Measurements from ENCODE around the gene KIF26A.

KIF26A gene

DNA sequence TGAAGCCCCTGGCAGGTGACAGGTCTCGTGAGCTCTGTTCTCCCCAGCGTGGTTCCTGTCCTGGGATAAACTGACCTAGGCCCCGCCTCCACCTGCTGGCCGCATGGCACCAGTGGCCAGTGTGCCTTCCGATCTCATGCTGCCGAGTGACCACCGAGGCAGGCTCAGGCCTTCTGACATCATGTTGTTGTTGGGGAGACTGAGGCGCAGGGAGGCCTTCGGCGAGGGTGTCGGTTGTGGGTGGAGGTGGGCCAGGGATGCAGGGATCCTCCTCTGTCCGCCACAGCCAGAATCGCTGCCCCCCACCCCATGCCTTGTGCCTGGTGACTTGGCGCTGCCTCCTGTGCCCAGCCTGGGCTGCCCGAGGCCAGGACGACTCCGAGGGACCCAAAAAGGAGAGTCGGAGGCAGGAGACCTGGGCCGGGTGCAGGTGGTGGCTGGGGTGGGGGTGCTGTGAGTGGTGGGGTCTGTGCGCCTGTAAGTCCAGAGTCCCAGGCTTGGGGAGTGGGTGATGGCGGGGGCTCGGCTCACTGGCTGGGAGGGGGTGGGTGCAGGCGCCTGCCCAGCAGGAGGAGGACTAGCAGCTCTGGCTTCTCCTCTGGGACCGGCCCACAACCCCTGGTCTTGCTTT is 28.5 kb upstream of the KIF26A start:
- H3K4me2 ChIP-seq (ENCODE audit: low read length) = no peak overlapping the region
- no peaks in the 10 kb centered on the region for H3K4me1 ChIP-seq (ENCODE audit: low read length)
- H3K4me3 ChIP-seq (ENCODE audit: low read length) = no peak overlapping the region
- no peaks in the 10 kb centered on the region for H3K36me3 ChIP-seq (replicated peaks; ENCODE audit: low read depth, low read length)
- no peaks in the 10 kb centered on the region for H4K20me1 ChIP-seq (ENCODE audit: insufficient read depth, low read length)
- no peak overlapping the region for H3K9ac ChIP-seq (ENCODE audit: low read length)
- no peak overlapping the region for H3K27ac ChIP-seq (ENCODE audit: low read length)
- no peak overlapping the region for H2AFZ ChIP-seq (ENCODE audit: low read depth, low read length)
- no peaks in the 10 kb centered on the region for H3K9me3 ChIP-seq (ENCODE audit: insufficient read depth, low read length)
- no peaks in the 10 kb centered on the region for H3K27me3 ChIP-seq (ENCODE audit: low read depth, low read length)
- no peaks in the 10 kb centered on the region for H3K79me2 ChIP-seq (ENCODE audit: low read length)
- TF ChIP-seq, protein P1, sequence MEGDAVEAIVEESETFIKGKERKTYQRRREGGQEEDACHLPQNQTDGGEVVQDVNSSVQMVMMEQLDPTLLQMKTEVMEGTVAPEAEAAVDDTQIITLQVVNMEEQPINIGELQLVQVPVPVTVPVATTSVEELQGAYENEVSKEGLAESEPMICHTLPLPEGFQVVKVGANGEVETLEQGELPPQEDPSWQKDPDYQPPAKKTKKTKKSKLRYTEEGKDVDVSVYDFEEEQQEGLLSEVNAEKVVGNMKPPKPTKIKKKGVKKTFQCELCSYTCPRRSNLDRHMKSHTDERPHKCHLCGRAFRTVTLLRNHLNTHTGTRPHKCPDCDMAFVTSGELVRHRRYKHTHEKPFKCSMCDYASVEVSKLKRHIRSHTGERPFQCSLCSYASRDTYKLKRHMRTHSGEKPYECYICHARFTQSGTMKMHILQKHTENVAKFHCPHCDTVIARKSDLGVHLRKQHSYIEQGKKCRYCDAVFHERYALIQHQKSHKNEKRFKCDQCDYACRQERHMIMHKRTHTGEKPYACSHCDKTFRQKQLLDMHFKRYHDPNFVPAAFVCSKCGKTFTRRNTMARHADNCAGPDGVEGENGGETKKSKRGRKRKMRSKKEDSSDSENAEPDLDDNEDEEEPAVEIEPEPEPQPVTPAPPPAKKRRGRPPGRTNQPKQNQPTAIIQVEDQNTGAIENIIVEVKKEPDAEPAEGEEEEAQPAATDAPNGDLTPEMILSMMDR (IDR thresholded peaks at IDR 0.05; ENCODE audit: low read depth, low read length) = no peak
- TF ChIP-seq EZH2phosphoT487 (IDR thresholded peaks at IDR 0.05; ENCODE audit: low read depth) = no peak

DNA sequence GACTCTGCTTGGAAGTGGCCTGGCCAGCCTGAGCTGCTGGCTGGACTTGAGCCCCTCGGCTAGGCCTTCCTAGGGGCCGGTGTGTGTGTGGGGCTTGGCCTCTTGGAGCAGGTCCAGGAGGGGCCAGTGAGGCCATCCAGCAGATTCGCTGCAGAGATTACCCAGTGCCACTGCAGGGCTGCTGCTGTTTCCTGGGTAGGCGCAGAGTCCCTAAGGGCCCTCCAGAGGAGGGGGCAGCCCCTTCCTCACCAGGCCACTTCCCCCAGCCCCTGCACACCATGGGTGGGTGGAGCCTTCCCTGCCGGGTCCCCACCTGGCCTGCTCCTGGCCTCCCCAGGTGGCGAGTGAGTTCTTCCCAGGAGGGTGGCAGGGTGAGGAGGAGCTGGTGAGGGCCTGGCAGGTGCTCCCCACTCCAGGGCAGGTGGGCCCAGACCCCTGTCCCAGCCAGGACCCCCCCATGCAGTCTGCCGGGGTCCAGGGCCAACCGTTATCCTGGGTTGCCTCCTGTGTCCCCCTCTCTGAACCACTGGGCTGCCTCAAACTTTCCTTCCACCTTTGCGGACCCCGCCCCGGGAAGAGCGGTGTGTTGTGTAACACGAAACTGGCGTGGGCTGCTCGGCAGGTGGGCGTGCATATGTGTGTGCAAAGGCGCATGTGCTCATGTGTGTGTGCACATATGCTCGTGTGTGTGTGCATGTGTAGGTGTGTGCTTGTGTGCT is 27.7 kb upstream of the KIF26A start:
- no peak for TF ChIP-seq EZH2phosphoT487 (IDR thresholded peaks at IDR 0.05; ENCODE audit: low read depth)
- TF ChIP-seq, protein P1 (IDR thresholded peaks at IDR 0.05; ENCODE audit: low read depth, low read length) = no peak
- H2AFZ ChIP-seq (ENCODE audit: low read depth, low read length) = no peak overlapping the region
- no peak overlapping the region for H3K27ac ChIP-seq (ENCODE audit: low read length)
- no peak overlapping the region for H3K4me3 ChIP-seq (ENCODE audit: low read length)
- H3K4me1 ChIP-seq (ENCODE audit: low read length) = no peaks in the 10 kb centered on the region
- H3K9me3 ChIP-seq (ENCODE audit: insufficient read depth, low read length) = no peaks in the 10 kb centered on the region
- H3K79me2 ChIP-seq (ENCODE audit: low read length) = no peaks in the 10 kb centered on the region
- H3K27me3 ChIP-seq (ENCODE audit: low read depth, low read length) = no peaks in the 10 kb centered on the region
- no peak overlapping the region for H3K9ac ChIP-seq (ENCODE audit: low read length)
- no peaks in the 10 kb centered on the region for H4K20me1 ChIP-seq (ENCODE audit: insufficient read depth, low read length)
- H3K4me2 ChIP-seq (ENCODE audit: low read length) = no peak overlapping the region
- H3K36me3 ChIP-seq (replicated peaks; ENCODE audit: low read depth, low read length) = no peaks in the 10 kb centered on the region

DNA sequence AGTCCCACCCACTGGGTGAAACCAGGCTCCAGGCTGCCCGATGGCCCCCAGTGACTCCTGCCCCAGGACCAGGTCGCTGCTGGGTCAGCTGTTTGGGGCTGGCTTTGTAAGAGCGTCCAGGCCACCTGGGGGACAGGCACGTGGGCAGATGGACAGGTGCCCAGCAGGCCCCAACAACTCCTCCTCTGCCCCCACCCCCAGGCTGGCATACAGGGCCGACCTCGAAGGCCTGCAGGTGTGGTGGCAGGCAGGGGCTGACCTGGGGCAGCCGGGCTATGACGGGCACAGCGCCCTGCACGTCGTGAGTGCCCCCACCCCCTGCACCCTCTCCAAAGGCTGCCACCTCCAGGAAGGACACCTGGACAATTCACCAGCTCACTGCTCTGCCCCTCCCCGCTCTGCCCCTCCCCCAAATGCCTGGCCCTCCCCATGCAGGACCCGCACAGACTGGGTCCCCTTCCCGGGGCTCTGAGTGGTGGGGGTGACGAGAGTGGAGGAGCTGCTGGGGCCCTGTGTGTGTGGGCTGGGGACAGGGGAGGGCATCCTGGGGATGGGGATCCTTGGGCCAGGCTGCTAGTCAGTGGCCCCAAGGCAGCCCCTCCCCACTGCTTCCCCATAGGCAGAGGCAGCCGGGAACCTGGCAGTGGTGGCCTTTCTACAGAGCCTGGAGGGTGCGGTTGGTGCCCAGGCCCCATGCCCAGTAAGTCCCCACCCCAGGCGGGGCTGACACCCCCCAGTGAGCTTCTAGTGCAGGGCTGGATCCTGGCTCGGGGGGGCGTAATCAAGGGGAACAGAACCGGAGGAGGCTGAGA is 26.9 kb upstream of the KIF26A start:
- H3K9ac ChIP-seq (ENCODE audit: low read length) = no peak overlapping the region
- H3K4me3 ChIP-seq (ENCODE audit: low read length) = no peak overlapping the region
- H4K20me1 ChIP-seq (ENCODE audit: insufficient read depth, low read length) = no peaks in the 10 kb centered on the region
- H3K4me2 ChIP-seq (ENCODE audit: low read length) = no peak overlapping the region
- H3K79me2 ChIP-seq (ENCODE audit: low read length) = no peaks in the 10 kb centered on the region
- no peak for TF ChIP-seq EZH2phosphoT487 (IDR thresholded peaks at IDR 0.05; ENCODE audit: low read depth)
- TF ChIP-seq, protein P1 (IDR thresholded peaks at IDR 0.05; ENCODE audit: low read depth, low read length) = no peak
- no peaks in the 10 kb centered on the region for H3K36me3 ChIP-seq (replicated peaks; ENCODE audit: low read depth, low read length)
- no peaks in the 10 kb centered on the region for H3K27me3 ChIP-seq (ENCODE audit: low read depth, low read length)
- H2AFZ ChIP-seq (ENCODE audit: low read depth, low read length) = no peak overlapping the region
- no peaks in the 10 kb centered on the region for H3K4me1 ChIP-seq (ENCODE audit: low read length)
- H3K27ac ChIP-seq (ENCODE audit: low read length) = no peak overlapping the region
- H3K9me3 ChIP-seq (ENCODE audit: insufficient read depth, low read length) = no peaks in the 10 kb centered on the region

DNA sequence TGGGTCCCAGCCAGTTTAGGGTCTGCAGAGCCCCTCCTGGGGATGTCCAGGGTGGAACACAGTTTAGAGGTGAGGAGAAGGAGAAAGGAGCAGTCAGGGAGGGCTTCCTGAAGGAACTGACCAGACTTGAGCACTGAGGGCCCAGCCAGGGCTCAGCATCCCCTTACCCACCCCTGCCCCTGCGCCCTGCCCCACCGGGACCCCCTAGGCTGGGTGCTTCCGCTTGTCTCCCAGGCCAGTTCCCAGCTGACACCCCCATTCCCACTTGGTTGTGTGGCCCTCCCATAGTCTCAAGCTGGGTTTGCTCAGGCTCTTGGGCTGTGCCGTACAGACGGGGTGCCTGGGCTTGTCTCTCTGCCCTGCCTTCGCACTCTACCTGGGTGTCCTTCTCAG is 26.3 kb upstream of the KIF26A start:
- H3K27me3 ChIP-seq (ENCODE audit: low read depth, low read length) = no peaks in the 10 kb centered on the region
- H3K79me2 ChIP-seq (ENCODE audit: low read length) = no peaks in the 10 kb centered on the region
- H3K4me3 ChIP-seq (ENCODE audit: low read length) = no peak overlapping the region
- no peak for TF ChIP-seq EZH2phosphoT487 (IDR thresholded peaks at IDR 0.05; ENCODE audit: low read depth)
- TF ChIP-seq, protein P1 (IDR thresholded peaks at IDR 0.05; ENCODE audit: low read depth, low read length) = no peak
- no peak overlapping the region for H3K4me2 ChIP-seq (ENCODE audit: low read length)
- no peak overlapping the region for H2AFZ ChIP-seq (ENCODE audit: low read depth, low read length)
- no peaks in the 10 kb centered on the region for H3K36me3 ChIP-seq (replicated peaks; ENCODE audit: low read depth, low read length)
- no peaks in the 10 kb centered on the region for H3K9me3 ChIP-seq (ENCODE audit: insufficient read depth, low read length)
- H4K20me1 ChIP-seq (ENCODE audit: insufficient read depth, low read length) = no peaks in the 10 kb centered on the region
- no peak overlapping the region for H3K9ac ChIP-seq (ENCODE audit: low read length)
- H3K27ac ChIP-seq (ENCODE audit: low read length) = no peak overlapping the region
- no peaks in the 10 kb centered on the region for H3K4me1 ChIP-seq (ENCODE audit: low read length)

Measured in OCI-LY3 (cell line).